SK-N-SH (cell line): Measurements from ENCODE around the gene KCNN3.

ENCODE experiments used
- EP300 ChIP-seq, 2 experiments: IDR thresholded peaks; 2 replicates each; pipeline versions ENCODE4 v1.4.0 to v1.6.1; 2012; ENCODE audit warnings: borderline replicate concordance in 1 of 2, low read depth in 1 of 2, low read length in 1 of 2
- FOXM1 ChIP-seq: IDR thresholded peaks from 2 replicates; pipeline ENCODE4 v1.4.0; 2012; ENCODE audit warnings: low read depth, mild to moderate bottlenecking
- IRF3 ChIP-seq: fragments of 150-350 bp; IDR thresholded peaks from 2 replicates; pipeline ENCODE4 v1.6.1; 2016; ENCODE audit warnings: mild to moderate bottlenecking, low read depth, low read length
- JUND ChIP-seq: IDR thresholded peaks from 2 replicates; pipeline ENCODE4 v1.4.0; 2012
- MXI1 ChIP-seq: IDR thresholded peaks from 2 replicates; pipeline ENCODE4 v1.6.1; 2012; ENCODE audit warnings: mild to moderate bottlenecking, low read depth, low read length, improper control_type of control experiment
- NFIC ChIP-seq: IDR thresholded peaks from 2 replicates; pipeline ENCODE4 v1.4.0; 2012; ENCODE audit warnings: borderline replicate concordance
- NRF1 ChIP-seq: IDR thresholded peaks from 2 replicates; pipeline ENCODE4 v1.6.1; 2012; ENCODE audit warnings: low read depth, mild to moderate bottlenecking, low read length
- POLR2AphosphoS5 ChIP-seq: IDR thresholded peaks from 2 replicates; pipeline ENCODE4 v1.6.1; 2012; ENCODE audit warnings: low read depth, low read length
- RAD21 ChIP-seq: IDR thresholded peaks from 2 replicates; pipeline ENCODE4 v1.6.1; 2012; ENCODE audit warnings: mild to moderate bottlenecking, low read length
- REST ChIP-seq: IDR thresholded peaks from 2 replicates; pipeline ENCODE4 v1.6.1; 2012; ENCODE audit warnings: mild to moderate bottlenecking, low read depth, low read length, moderate library complexity
- TAF1 ChIP-seq: IDR thresholded peaks from 2 replicates; pipeline ENCODE4 v1.6.1; 2012; ENCODE audit warnings: low read depth, mild to moderate bottlenecking, low read length, moderate library complexity, borderline replicate concordance
- TCF12 ChIP-seq: IDR thresholded peaks from 2 replicates; pipeline ENCODE4 v1.4.0; 2012
- YY1 ChIP-seq: IDR thresholded peaks from 2 replicates; pipeline ENCODE4 v1.4.0; 2012; ENCODE audit warnings: low read depth, mild to moderate bottlenecking
- TF ChIP-seq, protein P1 (sequence below): fragments of 200-600 bp; sonication (generic); IDR thresholded peaks from 2 replicates; pipeline ENCODE4 v1.6.1; 2017; ENCODE audit warnings: antibody characterized with exemption, mild to moderate bottlenecking, moderate library complexity

GRCh38 chr1:154862907-154863306 lies 7.2 kb downstream of the KCNN3 start:
- TF ChIP-seq TAF1 (no peak), JUND (no peak), REST (no peak), YY1 (no peak), RAD21 (no peak), TCF12 (no peak), IRF3 (no peak), NFIC (no peak), NRF1 (no peak), FOXM1 (no peak), EP300 (IDR thresholded peaks at IDR 0.05; ENCODE audit: borderline replicate concordance in 1 of 2, low read depth in 1 of 2, low read length in 1 of 2) (no peak), MXI1 (no peak), POLR2AphosphoS5 (no peak)
- TF ChIP-seq, protein P1, sequence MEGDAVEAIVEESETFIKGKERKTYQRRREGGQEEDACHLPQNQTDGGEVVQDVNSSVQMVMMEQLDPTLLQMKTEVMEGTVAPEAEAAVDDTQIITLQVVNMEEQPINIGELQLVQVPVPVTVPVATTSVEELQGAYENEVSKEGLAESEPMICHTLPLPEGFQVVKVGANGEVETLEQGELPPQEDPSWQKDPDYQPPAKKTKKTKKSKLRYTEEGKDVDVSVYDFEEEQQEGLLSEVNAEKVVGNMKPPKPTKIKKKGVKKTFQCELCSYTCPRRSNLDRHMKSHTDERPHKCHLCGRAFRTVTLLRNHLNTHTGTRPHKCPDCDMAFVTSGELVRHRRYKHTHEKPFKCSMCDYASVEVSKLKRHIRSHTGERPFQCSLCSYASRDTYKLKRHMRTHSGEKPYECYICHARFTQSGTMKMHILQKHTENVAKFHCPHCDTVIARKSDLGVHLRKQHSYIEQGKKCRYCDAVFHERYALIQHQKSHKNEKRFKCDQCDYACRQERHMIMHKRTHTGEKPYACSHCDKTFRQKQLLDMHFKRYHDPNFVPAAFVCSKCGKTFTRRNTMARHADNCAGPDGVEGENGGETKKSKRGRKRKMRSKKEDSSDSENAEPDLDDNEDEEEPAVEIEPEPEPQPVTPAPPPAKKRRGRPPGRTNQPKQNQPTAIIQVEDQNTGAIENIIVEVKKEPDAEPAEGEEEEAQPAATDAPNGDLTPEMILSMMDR: no peak
